Osteoblast (primary cell): Measurements from ENCODE around the gene LRP10. TPM values are rescaled to one million over a fixed set of nuclear protein-coding genes. Genes with fewer than 3 reads are reported as not detected.

ENCODE experiments used
- DNase-seq: peaks from one replicate; pipeline ENCODE4 v3.0.0; 2011; ENCODE audit warnings: low spot score, mixed read lengths; ENCODE audit not compliant: insufficient read length; ENCODE audit errors: missing footprints
- H2AFZ ChIP-seq: 2 replicates; pipeline ENCODE4 v1.6.0; 2011; ENCODE audit warnings: mild to moderate bottlenecking, low read length
- H3K27ac ChIP-seq: 2 replicates; pipeline ENCODE4 v1.5.1; 2011; ENCODE audit warnings: mild to moderate bottlenecking, low read depth, low read length, moderate library complexity
- H3K27me3 ChIP-seq: 2 replicates; pipeline ENCODE4 v1.6.0; 2012; ENCODE audit warnings: mild to moderate bottlenecking, control low read depth, inconsistent platforms, low read length, moderate library complexity; ENCODE audit not compliant: insufficient read depth
- H3K36me3 ChIP-seq: 2 replicates; pipeline ENCODE4 v1.5.1; 2011; ENCODE audit warnings: mild to moderate bottlenecking, low read length, control low read depth, moderate library complexity; ENCODE audit not compliant: insufficient read depth
- H3K4me1 ChIP-seq: 2 replicates; pipeline ENCODE4 v1.5.1; 2011; ENCODE audit warnings: mild to moderate bottlenecking, low read length, control low read depth, moderate library complexity; ENCODE audit not compliant: insufficient read depth
- H3K4me2 ChIP-seq: 2 replicates; pipeline ENCODE4 v1.6.0; 2011; ENCODE audit warnings: mild to moderate bottlenecking, low read length; ENCODE audit not compliant: insufficient read depth
- H3K4me3 ChIP-seq: fragments of 200-600 bp; sonication (generic); 3 replicates; pipeline ENCODE4 v1.5.1; 2012; ENCODE audit warnings: mild to moderate bottlenecking, low read length, inconsistent platforms; ENCODE audit not compliant: insufficient read depth
- H3K79me2 ChIP-seq: 2 replicates; pipeline ENCODE4 v1.6.0; 2012; ENCODE audit warnings: mild to moderate bottlenecking, low read length, control low read depth, inconsistent platforms; ENCODE audit not compliant: insufficient read depth
- H3K9me3 ChIP-seq: 2 replicates; pipeline ENCODE4 v1.5.1; 2011; ENCODE audit warnings: low read depth, low read length, control low read depth
- H4K20me1 ChIP-seq: 2 replicates; pipeline ENCODE4 v1.6.0; 2012; ENCODE audit warnings: mild to moderate bottlenecking, low read length, control low read depth; ENCODE audit not compliant: insufficient read depth
- total RNA-seq: library from RNA; depleted of rRNA; stranded (reverse); fragments of >200 nt; gene quantifications from 2 replicates; pipeline ENCODE4 v1.2.3, GENCODE V29; 2012
- TF ChIP-seq, protein P1 (sequence below): IDR thresholded peaks from 2 replicates; pipeline ENCODE4 v1.5.1; 2011; ENCODE audit warnings: mild to moderate bottlenecking, low read depth, low read length, moderate library complexity; ENCODE audit errors: extremely low read depth

The LRP10 gene
- total RNA-seq, 1 donor = 147 TPM

DNA sequence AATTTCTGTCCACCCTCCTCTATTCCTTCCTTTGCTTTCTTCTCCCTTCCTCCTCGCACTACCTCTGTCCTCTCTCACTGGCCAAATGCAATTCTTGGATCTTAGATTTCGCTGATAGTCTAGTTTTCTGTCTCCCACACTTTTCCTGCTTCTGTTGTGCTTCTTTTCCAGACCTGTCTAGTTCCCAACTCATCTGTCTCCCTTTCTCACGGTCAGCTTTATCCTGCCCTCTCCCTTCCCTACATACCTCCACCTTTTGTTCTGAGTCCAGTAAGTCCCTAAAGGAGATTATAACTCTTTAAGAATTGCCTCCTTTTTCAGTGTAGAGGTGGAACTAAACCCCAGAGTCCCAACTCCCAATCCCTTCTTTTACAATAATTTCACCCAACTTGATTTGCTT is 36.0 kb upstream of the LRP10 start:
- H3K9me3 ChIP-seq = no peaks in the 10 kb centered on the region
- no peak overlapping the region for H2AFZ ChIP-seq
- peaks cover 63% of the 10 kb centered on the region for H3K79me2 ChIP-seq
- H4K20me1 ChIP-seq = peaks cover 11% of the 10 kb centered on the region
- DNase-seq = peak; percentile 31
- peaks cover 26% of the 10 kb centered on the region for H3K36me3 ChIP-seq
- peak overlapping the region; percentile 97 for H3K27ac ChIP-seq
- H3K4me3 ChIP-seq = no peak overlapping the region
- peaks cover 29% of the 10 kb centered on the region for H3K4me1 ChIP-seq
- TF ChIP-seq, protein P1, sequence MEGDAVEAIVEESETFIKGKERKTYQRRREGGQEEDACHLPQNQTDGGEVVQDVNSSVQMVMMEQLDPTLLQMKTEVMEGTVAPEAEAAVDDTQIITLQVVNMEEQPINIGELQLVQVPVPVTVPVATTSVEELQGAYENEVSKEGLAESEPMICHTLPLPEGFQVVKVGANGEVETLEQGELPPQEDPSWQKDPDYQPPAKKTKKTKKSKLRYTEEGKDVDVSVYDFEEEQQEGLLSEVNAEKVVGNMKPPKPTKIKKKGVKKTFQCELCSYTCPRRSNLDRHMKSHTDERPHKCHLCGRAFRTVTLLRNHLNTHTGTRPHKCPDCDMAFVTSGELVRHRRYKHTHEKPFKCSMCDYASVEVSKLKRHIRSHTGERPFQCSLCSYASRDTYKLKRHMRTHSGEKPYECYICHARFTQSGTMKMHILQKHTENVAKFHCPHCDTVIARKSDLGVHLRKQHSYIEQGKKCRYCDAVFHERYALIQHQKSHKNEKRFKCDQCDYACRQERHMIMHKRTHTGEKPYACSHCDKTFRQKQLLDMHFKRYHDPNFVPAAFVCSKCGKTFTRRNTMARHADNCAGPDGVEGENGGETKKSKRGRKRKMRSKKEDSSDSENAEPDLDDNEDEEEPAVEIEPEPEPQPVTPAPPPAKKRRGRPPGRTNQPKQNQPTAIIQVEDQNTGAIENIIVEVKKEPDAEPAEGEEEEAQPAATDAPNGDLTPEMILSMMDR = no peak
- no peaks in the 10 kb centered on the region for H3K27me3 ChIP-seq
- H3K4me2 ChIP-seq = peak overlapping the region; percentile 88

GRCh38 chr14:22836301-22837113 is 35.0 kb upstream of the LRP10 start, which contains the start of gene MMP14:
Gene MMP14 (plus strand): TSS chr14:22836585. CDS start chr14:22836818, 233 bp downstream.
- TF ChIP-seq, protein P1 = peak; percentile 55
- Histone ChIP-seq H3K4me3 (peak within 1 kb of the TSS; percentile 96), H3K9me3 (no peaks in the 10 kb centered on the region), H3K4me2 (peak within 1 kb of the TSS; percentile 88), H4K20me1 (peaks cover 11% of the 10 kb centered on the region), H3K4me1 (peaks cover 25% of the 10 kb centered on the region), H3K79me2 (peaks cover 64% of the 10 kb centered on the region), H3K27me3 (no peaks in the 10 kb centered on the region), H2AFZ (peak within 1 kb of the TSS; percentile 40), H3K27ac (peak within 1 kb of the TSS; percentile 97), H3K36me3 (peaks cover 33% of the 10 kb centered on the region)
- DNase-seq = peak; percentile 99

GRCh38 chr14:22837114-22837749 is 34.3 kb upstream of the LRP10 start:
- H3K9me3 ChIP-seq = no peaks in the 10 kb centered on the region
- H3K4me2 ChIP-seq = peak overlapping the region; percentile 88
- TF ChIP-seq, protein P1 = no peak
- H2AFZ ChIP-seq = no peak overlapping the region
- no peaks in the 10 kb centered on the region for H3K27me3 ChIP-seq
- H3K4me1 ChIP-seq = peaks cover 25% of the 10 kb centered on the region
- peaks cover 33% of the 10 kb centered on the region for H3K36me3 ChIP-seq
- peaks cover 13% of the 10 kb centered on the region for H4K20me1 ChIP-seq
- peak; percentile 91 for DNase-seq
- H3K4me3 ChIP-seq = peak overlapping the region; percentile 96
- peak overlapping the region; percentile 97 for H3K27ac ChIP-seq
- peaks cover 66% of the 10 kb centered on the region for H3K79me2 ChIP-seq
